Heart left ventricle (tissue), 16 donors: ENCODE measurements around the gene FAM227B. TPM values are rescaled to one million over a fixed set of nuclear protein-coding genes. Genes with fewer than 3 reads are reported as not detected.

Source experiments
- ATAC-seq, 4 donors: fragments of 200-7000 bp; cut with Tn5 transposase; one replicate each; pipeline ENCODE4 v1.9.1; 2020 to 2022; ENCODE audit warnings: moderate library complexity in 4 of 4, mild to moderate bottlenecking in 3 of 4, moderate number of reproducible peaks in 1 of 4
- DNase-seq, 5 donors: peaks; one replicate each; pipeline ENCODE4 v3.0.0-alpha.2; 2020
- H3K27ac ChIP-seq, 12 donors: fragments of 200-600 bp; sonication (generic) in 4 of 12; one replicate each; pipeline versions ENCODE4 v1.5.0 to v1.8.0; 2016 to 2022; ENCODE audit warnings: mild to moderate bottlenecking in 2 of 12
- H3K27me3 ChIP-seq, 9 donors: fragments of 200-600 bp; sonication (generic) in 2 of 9; one replicate each; pipeline versions ENCODE4 v1.5.1 to v1.8.0; 2016 to 2022; ENCODE audit warnings: mild to moderate bottlenecking in 3 of 9
- H3K36me3 ChIP-seq, 9 donors: fragments of 200-600 bp; sonication (generic) in 2 of 9; one replicate each; pipeline versions ENCODE4 v1.5.0 to v1.8.0; 2018 to 2022; ENCODE audit warnings: mild to moderate bottlenecking in 2 of 9
- H3K4me1 ChIP-seq, 12 donors: fragments of 200-600 bp; sonication (generic) in 4 of 12; one replicate each; pipeline versions ENCODE4 v1.5.0 to v1.8.0; 2016 to 2022; ENCODE audit warnings: mild to moderate bottlenecking in 3 of 12
- H3K4me3 ChIP-seq, 12 donors: fragments of 200-600 bp; sonication (generic) in 4 of 12; one replicate each; pipeline versions ENCODE4 v1.5.0 to v1.8.0; 2017 to 2022; ENCODE audit warnings: mild to moderate bottlenecking in 9 of 12, moderate library complexity in 4 of 12
- H3K9me3 ChIP-seq, 12 donors: fragments of 200-600 bp; sonication (generic) in 4 of 12; one replicate each; pipeline versions ENCODE4 v1.5.0 to v1.8.0; 2016 to 2022; ENCODE audit warnings: mild to moderate bottlenecking in 1 of 12
- CTCF ChIP-seq, 12 donors: fragments of 200-600 bp; sonication (generic) in 4 of 12; IDR thresholded peaks; one replicate each; pipeline versions ENCODE4 v1.5.0 to v1.8.0; 2018 to 2022; ENCODE audit warnings: antibody characterized with exemption in 12 of 12, mild to moderate bottlenecking in 5 of 12
- POLR2A ChIP-seq, 2 donors: fragments of 450-650 bp; IDR thresholded peaks; one replicate each; pipeline ENCODE4 v1.6.1; 2017; ENCODE audit warnings: antibody characterized with exemption in 2 of 2, mild to moderate bottlenecking in 2 of 2, moderate library complexity in 2 of 2
- WGBS, 4 donors: extraction: QIAGEN DNeasy Blood & Tissue Kit in 2 of 4; methylation state at CpG; one replicate each; pipeline versions ENCODE4 v1.1.5 to v1.1.7; 2013 to 2018; 5-methylcytosine and 5-hydroxymethylcytosine counted together
- intact Hi-C, 10 donors: fragments of 100-400 bp; cut with DNase I; formaldehyde crosslinking; loops; one replicate each; pipeline versions ENCODE4 v1.11.1 to v1.14.2; 2022
- polyA plus RNA-seq, 2 donors: library from polyadenylated mRNA; stranded (reverse); fragments of 200-250 nt; gene quantifications; one replicate each; pipeline ENCODE4 v1.2.3, GENCODE V29; 2013
- total RNA-seq, 9 donors: library from RNA; depleted of rRNA in 2 of 9; stranded (reverse); fragments of >200 nt in 2 of 9; fragmentation: NEBNext Ultra II Directional in 3 of 9; extraction: Animal tissue kit (Norgen Biotek cat#: 25700) in 3 of 9; gene quantifications; one replicate each; pipeline versions ENCODE4 v1.1.0 to v1.2.4, GENCODE V29; 2016 to 2023
- donor health status: ischemic (EF 13 %, LVEDD 7.1; RV severe dilation, severe dysfunction).
- donor health status: healthy with polysubstance abuse.
- donor health status: DM: no; HTN: yes; CAD: no.
- donor health status: DM: no; HTN: no; CAD: no.
- donor health status: ischemic (EF 25% LVEDD 6.9; RV normal size, moderate dysfunction).
- donor health status: ischemic (EF 25% LVEDD 5.7; RV mildly dilated, moderate dysfunction).
- donor health status: healthy.
- donor health status: DM: yes; HTN: yes; CAD: no.
- donor health status: ischemic (EF 35%, LVEDD 5.7; RV mildly dilated, moderate dysfunction).
- donor health status: nonischemic (EF 11% LVEDD 7.7; RV severe dilation, severe dysfunction).
- donor health status: DM: yes; HTN: yes; CAD: no.
- donor health status: PGD.
- donor health status: ischemic (EF 29% LVEDD 5.4; RV normal size, mild dysfunction).
- donor health status: nonischemic (EF 23%, LVEDD 6.1; RV moderate dilation, normal function).

The FAM227B gene
- total and polyA plus RNA-seq, 11 donors, result 5.8 to 18.8 (median 14.3) TPM

- TF ChIP-seq CTCF (IDR thresholded peaks at IDR 0.05) (no peak), POLR2A (IDR thresholded peaks at IDR 0.05) (no peak)
- Histone ChIP-seq H3K4me1 (no peaks in the 10 kb centered on the region), H3K9me3 (peaks cover 0 to 24% (median 5%) of the 10 kb centered on the region in 12 donors), H3K4me3 (no peak overlapping the region), H3K36me3 (peaks cover 0 to 11% (median 0%) of the 10 kb centered on the region in 9 donors), H3K27ac (no peak overlapping the region), H3K27me3 (no peaks in the 10 kb centered on the region)
- intact Hi-C loops, result loop anchor here in 1 of 10 donors (10.0 kb wide), 1 partner anchor 75 kb away; no protein-coding TSS in a partner anchor
- DNase-seq, result no peak
- WGBS, 4 donors, result 72 to 81% (median 77%) methylated on average over 5 to 10 of the region's 10 CpGs
- no peak for ATAC-seq
Observed at GRCh38 chr15:49339656-49340055, 281.0 kb downstream of the FAM227B start.

- ATAC-seq, result no peak
- DNase-seq, result no peak
- no peaks in the 10 kb centered on the region for H3K27me3 ChIP-seq
- no peak for TF ChIP-seq CTCF (IDR thresholded peaks at IDR 0.05)
- TF ChIP-seq POLR2A (IDR thresholded peaks at IDR 0.05), result no peak
- no peak overlapping the region for H3K4me3 ChIP-seq
- no peaks in the 10 kb centered on the region for H3K9me3 ChIP-seq
- H3K36me3 ChIP-seq, result peaks cover 0 to 22% (median 15%) of the 10 kb centered on the region in 9 donors
- 91 to 96% (median 93%) methylated on average over 3 of the region's 3 CpGs for WGBS, 4 donors
- no peak overlapping the region for H3K27ac ChIP-seq
- H3K4me1 ChIP-seq, result no peaks in the 10 kb centered on the region
- intact Hi-C loops, result loop anchor here in 1 of 10 donors (10.0 kb wide), 1 partner anchor 83 kb away; no protein-coding TSS in a partner anchor
Observed at GRCh38 chr15:49331951-49332350, 288.7 kb downstream of the FAM227B start.

GRCh38 chr15:49331442-49331841, 289.2 kb downstream of the FAM227B start:
- DNase-seq (no peak), ATAC-seq (no peak)
- Histone ChIP-seq H3K36me3 (peaks cover 0 to 22% (median 15%) of the 10 kb centered on the region in 9 donors), H3K4me3 (no peak overlapping the region), H3K27ac (no peak overlapping the region), H3K27me3 (no peaks in the 10 kb centered on the region), H3K4me1 (no peaks in the 10 kb centered on the region), H3K9me3 (no peaks in the 10 kb centered on the region)
- intact Hi-C loops, result loop anchor here in 1 of 10 donors (10.0 kb wide), 1 partner anchor 83 kb away; no protein-coding TSS in a partner anchor
- TF ChIP-seq POLR2A (IDR thresholded peaks at IDR 0.05), result no peak
- TF ChIP-seq CTCF (IDR thresholded peaks at IDR 0.05), result no peak

GRCh38 chr15:49330166-49330565, 290.5 kb downstream of the FAM227B start:
- Histone ChIP-seq H3K36me3 (peaks cover 0 to 26% (median 15%) of the 10 kb centered on the region in 9 donors), H3K9me3 (no peaks in the 10 kb centered on the region), H3K27me3 (no peaks in the 10 kb centered on the region), H3K4me1 (no peaks in the 10 kb centered on the region), H3K27ac (no peak overlapping the region), H3K4me3 (no peak overlapping the region)
- ATAC-seq, result no peak
- intact Hi-C loops, result loop anchor here in 1 of 10 donors (10.0 kb wide), 1 partner anchor 85 kb away; no protein-coding TSS in a partner anchor
- no peak for DNase-seq
- TF ChIP-seq POLR2A (IDR thresholded peaks at IDR 0.05), result no peak
- TF ChIP-seq CTCF (IDR thresholded peaks at IDR 0.05), result no peak
